GM19397 (cell line): ENCODE results near the gene TGFBR3.

Source experiments
- ATAC-seq: cut with Tn5 transposase; IDR thresholded peaks from one replicate; pipeline ENCODE4 v1.9.1; 2021; ENCODE audit warnings: mild to moderate bottlenecking, moderate library complexity; ENCODE audit not compliant: unreplicated experiment

The TGFBR3 gene

GRCh38 chr1:91827459-91828321 lies 58.3 kb downstream of the TGFBR3 start:
- no peak for ATAC-seq

- no peak for ATAC-seq
These were observed 58.9 kb downstream of the TGFBR3 start for GRCh38 chr1:91827087-91827458.

- ATAC-seq = no peak
These were observed 59.3 kb downstream of the TGFBR3 start for GRCh38 chr1:91826649-91827048.

DNA sequence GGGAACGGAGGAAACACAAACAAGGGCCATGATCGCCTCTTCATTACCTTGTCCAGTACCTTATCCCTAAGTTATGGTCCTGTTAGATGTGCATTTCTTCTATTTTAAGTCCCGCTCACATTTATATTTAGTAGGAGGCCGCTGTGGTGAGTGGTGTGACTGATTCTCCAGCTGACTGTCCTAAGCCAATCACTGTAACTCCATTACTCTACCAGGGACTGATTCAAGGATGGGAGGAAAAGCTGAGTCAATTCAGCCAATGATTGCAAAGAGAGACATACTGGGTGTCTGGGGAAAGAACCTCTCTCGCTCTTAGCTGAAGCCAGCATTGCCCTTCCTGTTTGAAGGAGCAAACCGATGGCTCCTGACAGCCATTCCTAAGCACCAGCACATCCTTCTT lies 59.7 kb downstream of the TGFBR3 start:
- ATAC-seq = no peak

GRCh38 chr1:91821126-91821868 lies 64.7 kb downstream of the TGFBR3 start:
- no peak for ATAC-seq

DNA sequence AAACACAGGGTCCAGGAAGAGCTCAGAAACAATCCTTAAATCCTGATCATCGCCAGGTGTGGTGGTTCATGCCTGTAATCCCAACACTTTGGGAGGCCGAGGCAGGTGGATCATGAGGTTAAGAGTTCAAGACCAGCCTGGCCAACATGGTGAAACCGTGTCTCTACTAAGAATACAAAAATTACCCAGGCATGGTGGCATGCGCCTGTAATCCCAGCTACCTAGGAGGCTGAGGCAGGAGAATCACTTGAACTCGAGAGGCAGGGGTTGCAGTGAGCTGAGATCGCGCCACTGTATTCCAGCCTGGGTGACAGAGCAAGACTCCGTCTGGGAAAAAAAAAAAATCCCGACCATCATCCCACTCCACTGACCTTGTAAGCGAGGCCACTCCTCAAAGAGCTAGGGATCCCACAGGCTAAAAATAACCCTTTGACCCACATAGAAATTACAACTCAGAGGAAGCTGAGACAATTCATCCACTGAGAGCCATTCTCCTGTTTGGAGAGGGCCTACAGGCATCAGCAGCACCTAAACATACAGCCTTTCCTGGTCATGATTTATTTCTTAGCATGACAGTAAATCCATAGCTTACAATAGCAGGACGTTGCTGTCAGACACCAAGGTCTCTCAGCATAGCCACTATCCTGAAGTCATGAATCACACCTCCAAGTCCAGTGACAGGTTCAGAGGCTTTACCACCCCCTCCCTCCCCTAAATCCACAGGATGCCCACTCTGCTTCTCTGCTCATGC lies 66.7 kb downstream of the TGFBR3 start:
- no peak for ATAC-seq

GRCh38 chr1:91818713-91818975 lies 67.3 kb downstream of the TGFBR3 start:
- no peak for ATAC-seq

DNA sequence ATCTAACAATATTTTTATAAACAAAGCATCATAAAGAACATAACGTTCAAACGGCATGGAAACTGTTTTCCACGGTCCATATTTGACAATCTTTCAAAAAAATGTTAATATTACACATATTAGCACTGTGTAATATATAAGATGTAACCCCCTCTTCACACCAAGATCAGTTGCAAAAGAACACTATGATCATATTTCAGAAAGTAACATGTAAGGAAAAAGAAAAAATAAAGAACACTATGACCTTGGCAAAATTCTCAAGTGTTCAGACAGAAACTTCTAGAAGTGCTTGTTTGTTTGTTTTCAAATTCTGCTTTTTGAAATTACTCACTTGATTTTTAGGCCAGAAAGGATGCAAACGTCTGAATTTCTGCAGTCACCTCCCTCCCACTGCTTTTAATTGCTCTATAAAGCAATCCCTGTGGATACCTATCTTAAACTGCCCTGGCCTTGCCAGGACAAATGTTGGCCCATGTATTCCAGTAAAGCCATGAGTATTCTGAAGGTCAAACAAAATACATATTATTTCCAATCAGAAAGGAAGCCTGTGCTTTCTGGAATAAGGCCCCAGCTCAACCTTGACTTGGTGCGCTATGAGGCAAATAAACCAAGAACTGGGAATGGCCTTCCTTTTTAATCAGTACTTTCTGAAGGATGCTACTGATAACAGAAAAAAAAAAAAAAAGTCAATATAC lies 68.6 kb downstream of the TGFBR3 start:
- no peak for ATAC-seq

- no peak for ATAC-seq
These were observed 69.9 kb downstream of the TGFBR3 start for GRCh38 chr1:91816031-91816430.

- ATAC-seq = no peak
These were observed 71.5 kb downstream of the TGFBR3 start for GRCh38 chr1:91814448-91814847.

DNA sequence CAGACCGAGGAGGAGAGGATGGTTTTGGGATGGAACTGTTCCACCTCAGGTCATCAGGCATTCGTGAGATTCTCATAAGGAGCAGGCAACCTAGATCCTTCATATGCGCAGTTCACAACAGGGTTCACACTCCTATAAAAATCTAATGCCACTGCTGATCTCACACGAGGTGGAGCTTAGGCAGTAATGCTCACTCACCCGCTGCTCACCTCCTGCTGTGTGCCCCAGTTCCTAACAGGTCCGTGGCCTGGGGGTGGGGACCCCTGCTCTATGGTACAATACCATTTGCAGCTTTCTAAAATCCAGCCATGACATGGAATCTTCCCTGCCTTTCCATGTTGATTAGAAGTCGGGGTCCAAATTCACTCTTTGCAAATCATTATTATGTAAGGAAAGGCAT lies 72.1 kb downstream of the TGFBR3 start:
- no peak for ATAC-seq

DNA sequence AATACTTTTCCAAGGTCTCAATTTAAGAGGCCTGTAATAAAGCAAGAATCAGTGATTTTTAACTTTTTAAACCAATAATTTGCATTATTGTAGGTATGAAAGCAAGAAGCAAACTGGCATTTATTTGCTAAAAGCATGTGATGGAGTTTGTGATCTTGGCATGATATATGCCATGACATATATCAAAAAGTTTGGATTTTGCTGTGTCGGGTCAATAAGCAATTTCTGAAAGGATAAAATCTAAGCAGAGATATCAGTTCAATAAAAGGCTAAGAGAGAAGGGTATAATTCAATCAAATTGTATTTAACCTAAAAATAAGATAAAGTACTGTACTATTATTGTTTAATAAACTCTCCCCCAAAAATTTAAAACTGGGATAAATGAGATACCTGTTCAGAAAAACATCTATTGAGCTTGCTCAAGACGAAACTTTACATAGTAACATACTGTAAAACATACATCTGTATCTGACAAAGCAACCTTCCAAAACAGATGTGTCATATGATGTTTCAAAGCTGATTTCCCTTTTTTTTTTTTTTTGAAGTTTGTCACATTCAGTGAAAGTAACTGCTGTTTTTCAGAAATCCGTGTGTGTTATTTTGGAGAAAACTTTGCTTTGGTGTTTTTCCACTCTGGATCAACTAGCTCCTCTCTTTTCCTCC lies 74.5 kb downstream of the TGFBR3 start:
- ATAC-seq = no peak

GRCh38 chr1:91809317-91809716 lies 76.6 kb downstream of the TGFBR3 start:
- ATAC-seq = no peak

DNA sequence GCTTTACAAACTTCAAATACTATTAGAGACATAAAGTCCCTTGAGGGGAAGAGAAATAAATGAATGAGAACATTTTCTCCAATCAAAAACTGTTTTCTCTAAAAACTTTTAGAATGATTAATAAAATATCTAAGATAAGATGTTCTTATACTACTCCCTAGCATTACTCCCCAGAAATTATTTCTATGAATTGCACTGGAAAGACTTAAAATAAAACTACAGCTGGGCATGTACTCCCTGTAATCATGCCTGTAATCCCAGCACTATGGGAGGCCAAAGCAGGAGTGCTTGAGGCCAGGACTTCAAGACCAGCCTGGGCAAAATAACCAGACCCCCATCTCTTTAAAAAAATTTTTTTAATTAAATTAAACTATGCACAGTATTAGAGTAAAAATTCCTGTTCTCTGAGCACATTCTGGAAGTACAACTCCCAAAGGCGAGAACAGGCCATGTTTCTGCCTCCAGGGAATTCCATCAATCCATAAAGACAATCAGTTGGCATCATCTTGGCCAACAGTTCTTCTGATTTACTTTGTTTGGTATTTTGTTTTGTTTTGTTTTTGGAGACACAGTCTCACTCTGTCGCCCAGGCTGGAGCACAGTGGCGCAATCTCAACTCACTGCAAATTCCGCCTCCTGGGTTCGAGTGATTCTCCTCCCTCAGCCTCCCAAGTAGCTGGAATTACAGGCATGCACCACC lies 77.9 kb downstream of the TGFBR3 start:
- no peak for ATAC-seq

DNA sequence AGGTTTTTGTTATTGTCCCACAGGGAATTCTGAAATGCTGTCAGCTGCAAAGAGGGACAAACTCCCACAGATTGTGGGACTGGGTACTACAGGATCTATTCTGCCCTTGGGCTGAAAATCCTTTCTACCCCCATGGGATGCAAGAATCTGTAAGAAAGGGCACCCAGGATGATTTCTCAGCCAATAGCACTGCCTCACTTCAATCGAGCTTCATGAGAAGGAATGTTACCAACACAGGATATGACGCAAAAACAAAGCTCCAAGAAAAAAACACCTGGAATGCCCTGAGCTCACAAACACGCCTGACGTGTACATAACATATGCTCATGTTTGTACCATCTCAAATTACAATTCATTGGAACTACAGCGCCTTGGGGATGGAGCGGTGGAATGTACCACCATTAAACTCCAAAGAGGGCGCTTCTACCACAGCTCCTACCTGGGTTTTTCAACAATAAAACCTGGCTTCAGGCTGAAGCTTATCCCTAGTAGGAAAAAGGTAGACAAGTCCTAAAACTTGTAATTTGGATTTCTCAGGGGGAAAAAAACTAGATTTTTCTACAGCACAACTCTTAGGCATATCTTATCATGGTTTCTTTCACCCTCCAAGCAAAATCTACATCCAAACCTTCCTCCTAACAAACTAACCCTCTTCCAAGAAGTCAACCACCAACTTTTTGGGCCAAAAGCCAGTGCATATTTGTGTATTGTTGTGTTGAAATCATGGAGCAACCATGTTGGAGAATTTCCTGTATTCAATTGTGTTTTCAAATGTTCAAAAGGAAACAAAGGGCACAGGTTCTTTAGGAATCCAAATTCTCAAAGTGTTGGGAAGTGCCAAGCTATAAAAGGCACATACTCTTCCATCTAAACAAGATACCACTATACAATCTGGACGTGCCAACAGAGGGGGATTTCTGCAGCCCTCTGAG lies 78.9 kb downstream of the TGFBR3 start:
- ATAC-seq = no peak

DNA sequence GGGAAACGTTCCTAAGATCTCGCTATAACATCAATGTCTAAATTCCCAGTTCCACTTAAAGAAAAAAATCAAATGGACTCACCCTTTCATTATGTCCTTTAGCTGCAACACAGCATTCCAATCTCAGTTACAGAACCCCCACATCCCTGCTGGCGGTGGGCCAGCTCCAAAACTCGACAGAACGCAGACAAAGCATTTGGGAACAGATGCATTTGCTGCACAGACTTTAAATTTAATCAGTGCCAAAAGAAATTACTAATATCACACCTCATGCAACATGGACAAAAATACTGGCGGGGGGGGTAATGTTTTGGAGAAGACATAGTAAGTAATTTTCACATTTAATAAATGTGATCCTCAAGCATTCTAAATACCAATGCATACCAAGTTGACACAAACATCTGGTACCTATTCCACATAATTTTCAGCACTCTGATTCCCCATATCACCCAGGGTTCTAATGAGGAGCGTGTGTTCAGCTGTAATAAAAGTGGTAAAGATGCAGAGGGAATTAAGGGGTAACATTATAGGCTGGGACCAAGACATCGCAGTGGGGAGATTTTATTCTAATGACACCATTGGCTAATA lies 79.7 kb downstream of the TGFBR3 start:
- ATAC-seq = no peak

GRCh38 chr1:91805311-91805801 lies 80.6 kb downstream of the TGFBR3 start:
- no peak for ATAC-seq

GRCh38 chr1:91804546-91805023 lies 81.4 kb downstream of the TGFBR3 start:
- peak; percentile 13 for ATAC-seq
